MG63 (cell line): ENCODE results near the gene C16orf54. TPM values are rescaled to one million over a fixed set of nuclear protein-coding genes. Genes with fewer than 3 reads are reported as not detected.
A peak's percentile ranks its signal among the peaks of the same experiment; 100 is the strongest.
"Not testable (repeated sequence)": the region's sequence is repeated elsewhere in the genome, so short reads cannot be mapped to it uniquely, and the experiment has no call there.

ENCODE experiments used
- DNase-seq: peaks from one replicate; pipeline ENCODE4 v3.0.0-alpha.2; 2020
- H3K27me3 ChIP-seq: fragments of 250-450 bp; sonication (Bioruptor Pico); 2 replicates; pipeline ENCODE4 v1.5.1; 2020; ENCODE audit warnings: mild to moderate bottlenecking, moderate library complexity
- H3K36me3 ChIP-seq: fragments of 250-450 bp; sonication (Bioruptor Pico); 2 replicates; pipeline ENCODE4 v1.5.1; 2020; ENCODE audit warnings: mild to moderate bottlenecking, moderate library complexity
- H3K4me3 ChIP-seq: fragments of 250-450 bp; sonication (Bioruptor Pico); 2 replicates; pipeline ENCODE4 v1.5.1; 2020; ENCODE audit warnings: mild to moderate bottlenecking, moderate library complexity
- H3K9me3 ChIP-seq: fragments of 250-450 bp; sonication (Bioruptor Pico); 2 replicates; pipeline ENCODE4 v1.5.1; 2020; ENCODE audit warnings: mild to moderate bottlenecking, moderate library complexity
- total RNA-seq: library from RNA; depleted of rRNA; stranded (reverse); fragments of >200 nt; shearing (Covaris generic); gene quantifications from 2 replicates; pipeline ENCODE4 v1.2.3, GENCODE V29; 2014; ENCODE audit warnings: low replicate concordance

C16orf54 gene
- total RNA-seq, 1 experiment from 2014 or later, result not detected

DNA sequence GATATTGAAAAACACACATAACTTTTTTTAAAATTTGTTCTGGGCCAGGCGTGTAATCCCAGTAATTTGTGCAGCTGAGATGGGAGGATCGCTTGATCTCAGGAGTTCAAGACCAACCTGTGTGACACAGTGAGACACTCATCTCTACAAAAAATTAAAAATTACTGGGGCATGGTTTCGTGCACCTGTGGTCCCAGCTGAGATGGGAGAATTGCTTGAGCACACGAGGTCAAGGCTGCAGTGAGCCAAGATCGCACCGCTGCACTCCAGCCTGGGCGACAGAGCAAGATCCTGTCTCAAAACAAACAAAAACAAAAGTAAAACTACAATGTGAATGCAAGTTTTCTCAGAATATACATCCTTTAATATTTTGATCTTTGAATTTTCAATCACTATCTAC is 15.1 kb downstream of the C16orf54 start:
- no peaks in the 10 kb centered on the region for H3K9me3 ChIP-seq
- no peak for DNase-seq
- no peaks in the 10 kb centered on the region for H3K36me3 ChIP-seq
- H3K27me3 ChIP-seq, result peaks cover 3% of the 10 kb centered on the region
- no peak overlapping the region for H3K4me3 ChIP-seq

GRCh38 chr16:29729116-29729521 is 16.7 kb downstream of the C16orf54 start:
- DNase-seq, result no peak
- Histone ChIP-seq H3K36me3 (no peaks in the 10 kb centered on the region), H3K4me3 (no peak overlapping the region), H3K27me3 (no peaks in the 10 kb centered on the region; the same call in 1 of the 2 replicates), H3K9me3 (no peaks in the 10 kb centered on the region)

- Histone ChIP-seq H3K9me3 (no peaks in the 10 kb centered on the region), H3K27me3 (no peaks in the 10 kb centered on the region; the same call in 1 of the 2 replicates), H3K4me3 (no peak overlapping the region), H3K36me3 (no peaks in the 10 kb centered on the region)
- DNase-seq, result no peak
Observed at GRCh38 chr16:29727452-29727851, 18.3 kb downstream of the C16orf54 start.

DNA sequence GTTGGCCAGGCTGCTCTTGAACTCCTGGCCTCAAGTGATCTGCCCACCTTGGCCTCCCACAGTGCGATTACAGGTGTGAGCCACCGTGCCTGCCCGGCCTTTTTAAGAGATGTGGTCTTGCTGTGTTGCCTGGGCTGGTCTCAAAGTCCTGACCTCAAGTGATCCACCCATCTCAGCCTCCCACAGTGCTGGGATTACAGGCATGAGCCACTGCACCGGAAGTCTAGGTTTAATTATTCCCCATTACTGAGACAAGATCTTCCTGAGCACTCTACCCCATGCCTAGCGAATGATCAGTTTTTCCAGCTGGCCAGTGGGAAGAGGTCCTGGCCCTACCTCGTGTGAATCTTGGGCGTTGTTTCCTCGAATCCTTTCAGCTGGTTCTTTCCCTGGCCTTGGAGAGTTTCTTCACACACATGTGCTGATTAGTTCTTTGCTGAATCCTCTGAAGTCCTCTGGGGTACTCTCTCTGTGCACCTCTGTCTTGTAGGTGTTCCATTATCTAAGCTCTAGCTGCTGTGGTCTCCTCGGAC is 18.9 kb downstream of the C16orf54 start:
- no peaks in the 10 kb centered on the region for H3K9me3 ChIP-seq
- no peaks in the 10 kb centered on the region for H3K36me3 ChIP-seq
- no peaks in the 10 kb centered on the region; the same call in 1 of the 2 replicates for H3K27me3 ChIP-seq
- no peak overlapping the region for H3K4me3 ChIP-seq
- DNase-seq, result no peak

- H3K4me3 ChIP-seq, H3K36me3 ChIP-seq, H3K9me3 ChIP-seq, H3K27me3 ChIP-seq: not testable (repeated sequence)
- peak; percentile 52 for DNase-seq
Observed at GRCh38 chr16:29721167-29721879, 24.5 kb downstream of the C16orf54 start.

- no peaks in the 10 kb centered on the region for H3K9me3 ChIP-seq
- no peak for DNase-seq
- peaks cover 3% of the 10 kb centered on the region; the same call in 1 of the 2 replicates for H3K27me3 ChIP-seq
- H3K36me3 ChIP-seq, result no peaks in the 10 kb centered on the region
- H3K4me3 ChIP-seq, result no peak overlapping the region
Observed at GRCh38 chr16:29720703-29721102, 25.1 kb downstream of the C16orf54 start.

DNA sequence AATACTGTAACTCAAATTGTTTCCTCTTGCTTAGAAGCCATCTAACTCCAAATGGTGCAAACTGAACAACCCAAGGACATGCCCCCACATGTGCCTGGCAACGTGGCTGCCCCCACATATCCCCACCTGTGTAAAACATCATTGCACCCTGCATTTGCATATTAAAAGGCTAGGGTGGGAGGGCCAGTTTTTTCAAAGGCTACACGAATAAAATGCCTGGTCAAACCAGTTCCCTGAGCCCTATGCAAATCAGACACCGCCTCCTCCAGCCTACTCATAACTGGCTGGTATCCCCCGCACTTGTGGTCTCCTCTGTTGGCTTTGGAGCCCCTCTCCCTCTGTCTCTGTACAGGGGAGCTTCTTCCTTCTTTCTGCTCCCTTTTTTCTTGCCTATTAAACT is 26.7 kb downstream of the C16orf54 start:
- peaks cover 3% of the 10 kb centered on the region; the same call in 1 of the 2 replicates for H3K27me3 ChIP-seq
- no peak for DNase-seq
- no peak overlapping the region for H3K4me3 ChIP-seq
- H3K36me3 ChIP-seq, result no peaks in the 10 kb centered on the region
- no peaks in the 10 kb centered on the region for H3K9me3 ChIP-seq

GRCh38 chr16:29717113-29717512 is 28.7 kb downstream of the C16orf54 start:
- H3K27me3 ChIP-seq, result peaks cover 3% of the 10 kb centered on the region; the same call in 1 of the 2 replicates
- H3K9me3 ChIP-seq, result no peaks in the 10 kb centered on the region
- no peaks in the 10 kb centered on the region for H3K36me3 ChIP-seq
- H3K4me3 ChIP-seq, result no peak overlapping the region
- DNase-seq, result no peak

GRCh38 chr16:29714972-29715371 is 30.8 kb downstream of the C16orf54 start:
- no peaks in the 10 kb centered on the region for H3K36me3 ChIP-seq
- DNase-seq, result no peak
- H3K4me3 ChIP-seq, result no peak overlapping the region
- peaks cover 3% of the 10 kb centered on the region; the same call in 1 of the 2 replicates for H3K27me3 ChIP-seq
- H3K9me3 ChIP-seq, result no peaks in the 10 kb centered on the region; the same call in 1 of the 2 replicates

DNA sequence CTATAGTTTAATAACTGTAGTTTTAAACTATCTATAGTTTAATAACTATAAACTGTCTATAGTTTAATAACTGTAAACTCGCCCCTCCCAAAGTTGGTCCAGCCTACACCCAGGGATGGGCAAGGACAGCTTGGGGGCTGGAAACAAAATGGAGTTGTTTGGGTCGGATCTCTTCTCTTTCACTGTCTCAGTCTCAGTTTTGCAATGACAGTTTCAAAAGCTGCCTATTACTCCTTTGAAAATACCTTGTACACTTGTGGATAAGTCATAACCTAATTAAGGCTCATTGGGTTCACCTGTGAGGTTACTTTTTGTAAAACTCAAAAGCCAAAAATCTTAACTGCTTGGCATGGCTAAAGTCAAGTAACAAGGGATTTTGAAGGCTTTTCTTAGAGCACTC is 31.4 kb downstream of the C16orf54 start:
- no peak for DNase-seq
- Histone ChIP-seq H3K27me3 (peaks cover 3% of the 10 kb centered on the region; the same call in 1 of the 2 replicates), H3K9me3 (no peaks in the 10 kb centered on the region; the same call in 1 of the 2 replicates), H3K4me3 (no peak overlapping the region), H3K36me3 (no peaks in the 10 kb centered on the region)

GRCh38 chr16:29712809-29713208 is 33.0 kb downstream of the C16orf54 start:
- DNase-seq, result no peak
- H3K4me3 ChIP-seq, result no peak overlapping the region
- no peaks in the 10 kb centered on the region for H3K36me3 ChIP-seq
- peaks cover 3% of the 10 kb centered on the region; the same call in 1 of the 2 replicates for H3K27me3 ChIP-seq
- H3K9me3 ChIP-seq, result no peaks in the 10 kb centered on the region; the same call in 1 of the 2 replicates

GRCh38 chr16:29710227-29711219 is 35.3 kb downstream of the C16orf54 start:
- DNase-seq, result no peak
- Histone ChIP-seq H3K4me3 (no peak overlapping the region), H3K9me3 (no peaks in the 10 kb centered on the region; the same call in 1 of the 2 replicates), H3K27me3 (no peaks in the 10 kb centered on the region), H3K36me3 (no peaks in the 10 kb centered on the region)

DNA sequence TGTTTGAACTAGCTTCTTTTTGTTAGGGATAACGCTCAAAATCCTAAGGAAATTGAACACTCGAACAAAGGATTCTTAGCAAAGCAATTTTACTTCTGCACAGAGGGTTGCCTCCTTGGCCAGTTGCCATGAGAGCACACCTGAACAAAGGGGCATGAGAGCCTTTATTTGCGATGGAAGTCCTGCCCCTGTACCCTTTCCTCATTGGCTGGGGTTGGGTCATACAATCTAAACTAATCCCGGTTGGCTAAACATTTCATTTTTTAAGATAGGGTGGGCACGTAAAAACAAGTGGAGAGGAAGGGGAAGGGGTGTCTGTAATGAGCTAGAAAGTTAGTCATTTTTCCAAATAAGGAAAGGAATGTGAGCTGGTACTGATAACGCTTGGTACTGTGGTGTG is 36.1 kb downstream of the C16orf54 start:
- not testable (repeated sequence) for H3K36me3 ChIP-seq, H3K4me3 ChIP-seq, H3K9me3 ChIP-seq, DNase-seq, H3K27me3 ChIP-seq

DNA sequence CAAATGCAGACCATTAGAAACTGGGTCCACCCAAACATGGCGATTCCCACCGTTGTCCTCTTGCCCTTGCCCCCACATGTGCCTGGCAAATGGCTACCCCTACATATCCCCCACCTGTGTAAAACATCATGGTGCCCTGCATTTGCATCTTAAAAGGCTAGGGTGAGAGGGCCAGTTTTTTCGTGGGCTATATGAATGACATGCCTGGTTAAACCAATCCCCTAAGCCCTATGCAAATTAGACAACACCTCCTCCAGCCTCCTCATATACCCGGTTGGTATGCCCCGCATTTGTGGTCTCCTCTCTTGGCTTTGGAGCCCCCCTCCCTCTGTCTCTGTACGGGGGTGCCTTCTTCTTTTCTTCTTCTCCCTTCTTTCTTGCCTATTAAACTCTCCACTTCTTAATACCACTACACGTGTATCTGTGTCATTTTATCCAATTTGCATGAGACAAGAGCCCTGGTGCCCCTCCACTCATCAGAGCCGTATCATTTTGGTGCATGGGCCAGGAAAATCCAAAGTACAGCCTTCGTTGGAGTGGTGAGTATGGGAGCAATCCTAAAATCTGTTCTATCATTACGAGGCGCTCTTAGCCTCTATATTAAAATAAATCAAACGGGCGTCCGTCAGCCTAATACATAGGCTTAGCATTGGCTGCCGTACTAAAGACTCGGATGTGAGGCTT is 36.7 kb downstream of the C16orf54 start:
- DNase-seq, result no peak
- no peaks in the 10 kb centered on the region; the same call in 1 of the 2 replicates for H3K9me3 ChIP-seq
- H3K4me3 ChIP-seq, result no peak overlapping the region

GRCh38 chr16:29707160-29707559 is 38.6 kb downstream of the C16orf54 start:
- not testable (repeated sequence) for H3K36me3 ChIP-seq, DNase-seq, H3K4me3 ChIP-seq, H3K9me3 ChIP-seq, H3K27me3 ChIP-seq

More for the DNA sequence above, 36.7 kb downstream of the C16orf54 start:
- H3K36me3 ChIP-seq, result no peaks in the 10 kb centered on the region
- no peaks in the 10 kb centered on the region for H3K27me3 ChIP-seq

DNA sequence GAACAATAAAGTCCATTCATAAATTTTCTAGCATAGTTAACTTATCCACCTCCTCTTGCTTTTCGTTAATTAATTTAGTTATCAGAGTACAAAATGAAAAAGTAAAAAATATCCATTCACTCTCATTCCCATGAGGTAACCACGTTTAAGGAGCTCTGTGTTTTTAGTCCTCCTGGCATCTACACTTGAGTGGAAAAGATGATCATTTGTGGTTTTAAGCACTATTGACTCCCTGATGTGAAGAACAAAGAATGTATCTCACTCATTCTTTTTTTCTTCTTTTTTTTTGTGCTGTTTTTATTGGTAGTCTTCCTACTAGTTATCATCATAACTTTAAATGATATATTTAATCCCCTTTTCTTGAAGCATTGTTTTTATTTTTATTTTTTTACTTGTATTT is 40.8 kb downstream of the C16orf54 start:
- Histone ChIP-seq H3K27me3 (no peaks in the 10 kb centered on the region), H3K4me3 (no peak overlapping the region)

More for the DNA sequence above, 40.8 kb downstream of the C16orf54 start:
- Histone ChIP-seq H3K36me3 (no peaks in the 10 kb centered on the region), H3K9me3 (peaks cover 2% of the 10 kb centered on the region; the same call in 1 of the 2 replicates)
- no peak for DNase-seq
